K562 treated with DMSO at 1 percent for 24 hours (cell line): ENCODE measurements around the gene DVL3. TPM values are rescaled to one million over a fixed set of nuclear protein-coding genes. Genes with fewer than 3 reads are reported as not detected.

Source experiments
- total RNA-seq: library from RNA; unstranded; fragments of 300-600 nt; gene quantifications from 2 replicates; pipeline ENCODE4 v1.2.3, GENCODE V29; 2022; ENCODE audit warnings: low read depth; ENCODE audit not compliant: insufficient read depth

DVL3 gene
- total RNA-seq = 60.4 and 65.5 TPM in 2 replicates

DNA sequence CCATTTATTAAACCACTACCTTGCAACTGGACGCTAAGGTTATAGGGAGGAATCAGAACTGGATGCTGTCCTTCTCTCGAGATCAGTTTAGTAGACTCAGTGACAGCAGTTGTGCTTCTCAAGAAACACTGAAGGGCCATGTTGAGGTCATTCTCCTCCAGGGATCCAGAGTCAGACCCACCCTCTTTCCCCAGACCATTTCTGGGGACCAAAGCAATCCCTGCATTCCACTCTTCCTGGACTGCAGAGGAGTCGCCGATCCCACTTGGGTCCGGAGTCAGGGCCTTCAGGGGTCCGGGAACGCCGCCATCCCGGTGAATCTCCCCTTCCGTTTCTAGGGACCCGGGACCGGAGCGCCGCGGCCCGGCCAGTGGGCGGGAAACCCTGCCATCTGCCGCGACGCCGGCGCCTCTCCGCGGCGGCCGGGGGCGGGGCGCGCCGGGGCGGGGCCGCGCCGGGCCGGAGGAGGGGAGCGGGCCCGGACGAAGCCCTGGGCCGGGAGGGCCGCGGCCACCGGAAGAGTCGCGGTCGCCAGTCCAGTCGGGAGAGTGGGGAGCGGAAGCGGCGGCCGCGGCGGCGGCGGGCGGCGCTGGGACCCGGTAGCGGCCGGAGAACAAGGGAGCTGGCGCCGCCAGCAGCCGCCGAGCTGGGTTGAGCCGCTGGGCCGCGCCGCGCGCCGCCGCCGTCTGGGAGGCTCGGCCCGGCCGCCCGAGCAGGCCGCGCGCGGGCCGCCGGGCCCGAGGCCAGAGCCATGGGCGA lies at the start of gene DVL3:
Gene DVL3, plus strand, starts transcription at position 493 of the 759 bp plus-strand sequence. Its CDS starts 259 bp downstream, at position 752.

GRCh38 chr3:184135149-184135910 lies 19.8 kb upstream of the DVL3 start, which contains the start of gene EIF2B5:
EIF2B5 (plus strand) TSS chr3:184135358; CDS start chr3:184135386, 28 bp downstream.

DNA sequence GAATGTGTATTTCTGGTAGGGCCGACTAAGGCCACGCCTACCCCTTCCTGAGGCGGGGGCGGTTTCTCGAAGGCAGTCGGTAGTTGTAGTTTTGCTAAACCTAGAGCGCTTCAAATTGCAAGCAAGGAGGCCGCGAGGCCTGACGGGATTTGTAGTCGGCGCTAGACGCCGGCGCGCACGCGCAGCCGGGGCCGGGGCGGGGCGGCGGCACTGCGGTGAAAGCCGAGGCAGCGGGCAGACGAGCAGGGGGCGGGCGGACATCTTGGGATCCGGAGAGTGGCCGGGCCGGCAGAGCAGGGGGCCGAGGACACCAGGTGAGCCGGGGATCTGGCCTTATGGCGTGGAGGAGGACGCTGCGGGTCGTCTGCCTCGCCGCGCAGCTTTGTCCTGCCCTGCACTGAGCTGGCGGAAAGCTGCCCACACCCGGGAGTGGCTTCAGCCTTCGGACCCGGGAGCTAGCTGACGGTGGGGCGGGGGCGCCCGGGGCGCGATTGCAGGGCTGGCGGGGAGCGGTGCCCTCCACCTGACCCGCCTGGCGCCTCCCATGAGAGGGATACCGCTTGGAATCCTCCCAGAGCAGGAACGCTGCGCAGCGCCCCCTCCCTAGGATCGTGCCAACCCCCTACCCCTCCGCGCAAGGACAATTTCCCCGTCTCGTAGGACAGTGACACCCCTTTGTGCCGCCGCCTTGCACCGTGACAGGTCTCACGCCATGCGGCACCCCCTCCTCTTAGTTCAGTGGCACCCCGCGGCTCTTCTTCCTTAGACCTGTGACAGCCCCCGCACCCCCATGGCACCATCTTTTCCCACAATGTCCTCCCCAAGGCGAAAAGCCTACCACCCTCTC lies 19.7 kb downstream of the DVL3 start, which contains the start of gene AP2M1:
Gene AP2M1, plus strand, starts transcription at position 210 of the 847 bp plus-strand sequence. CDS start 2,139 bp downstream, outside the sequence.

GRCh38 chr3:184186184-184186901 lies 31.2 kb downstream of the DVL3 start, which contains the start of gene ABCF3:
ABCF3 (plus strand) TSS chr3:184186199; CDS start chr3:184186208, 9 bp downstream.

Other genes starting within 250 kb of the DVL3 start
- 23.2 and 24.0 TPM in 2 replicates for gene ABCC5, start 137.5 kb upstream of the DVL3 start, total RNA-seq
- not detected in 2 replicates for gene HTR3D, start 123.6 kb upstream of the DVL3 start, total RNA-seq
- not detected in 2 replicates for gene HTR3C, start 102.3 kb upstream of the DVL3 start, total RNA-seq
- gene HTR3E, start 58.3 kb upstream of the DVL3 start, total RNA-seq = not detected in 2 replicates
- 54.7 and 56.3 TPM in 2 replicates for gene EIF2B5, start 20.0 kb upstream of the DVL3 start, total RNA-seq
- gene AP2M1, start 19.5 kb downstream of the DVL3 start, total RNA-seq = 632 and 681 TPM in 2 replicates
- 47.8 and 56.9 TPM in 2 replicates for gene ABCF3, start 30.8 kb downstream of the DVL3 start, total RNA-seq
- not detected in 2 replicates for gene VWA5B2, start 74.2 kb downstream of the DVL3 start, total RNA-seq
- 77.9 and 79.5 TPM in 2 replicates for gene ALG3, start 93.6 kb downstream of the DVL3 start, total RNA-seq
- 10.4 and 14.7 TPM in 2 replicates for gene EEF1AKMT4, start 94.3 kb downstream of the DVL3 start, total RNA-seq
- gene CAMK2N2, start 106.2 kb downstream of the DVL3 start, total RNA-seq = 0.43 TPM in 1 of 2 replicates, not detected in the other
- not detected in 2 replicates for gene ECE2, start 120.6 kb downstream of the DVL3 start, total RNA-seq
- gene PSMD2, start 143.9 kb downstream of the DVL3 start, total RNA-seq = 448 and 463 TPM in 2 replicates
- 223 and 230 TPM in 2 replicates for gene EIF4G1, start 159.2 kb downstream of the DVL3 start, total RNA-seq
- 22.9 and 24.4 TPM in 2 replicates for gene FAM131A, start 182.2 kb downstream of the DVL3 start, total RNA-seq
- 9.1 and 10.1 TPM in 2 replicates for gene CLCN2, start 206.2 kb downstream of the DVL3 start, total RNA-seq
- 93.4 and 94.2 TPM in 2 replicates for gene POLR2H, start 206.3 kb downstream of the DVL3 start, total RNA-seq
- gene THPO, start 222.8 kb downstream of the DVL3 start, total RNA-seq = 0.78 and 1.3 TPM in 2 replicates
- gene CHRD, start 224.7 kb downstream of the DVL3 start, total RNA-seq = 0.43 and 0.71 TPM in 2 replicates